H1 (cell line): ENCODE results near the gene PBX3. TPM values are rescaled to one million over a fixed set of nuclear protein-coding genes. Genes with fewer than 3 reads are reported as not detected.

Source experiments
- CBX8 ChIP-seq: fragments of 300-800, 300-1000 bp; sonication (generic); IDR thresholded peaks from 2 replicates; pipeline ENCODE4 v1.7.1; 2016; ENCODE audit warnings: low read depth, low read length, borderline replicate concordance
- CHD1 ChIP-seq: IDR thresholded peaks from 2 replicates; pipeline ENCODE4 v1.6.1; 2012; ENCODE audit warnings: low read depth, low read length, improper control_type of control experiment
- RBBP5 ChIP-seq: IDR thresholded peaks from 2 replicates; pipeline ENCODE4 v1.7.1; 2012; ENCODE audit warnings: low read depth, mild to moderate bottlenecking, inconsistent platforms, low read length, moderate library complexity, borderline replicate concordance
- TAF7 ChIP-seq: optimal IDR thresholded peaks from 2 replicates; pipeline ENCODE3; 2011; ENCODE audit warnings: low read depth, mild to moderate bottlenecking, inconsistent platforms, low read length, moderate library complexity, borderline replicate concordance
- polyA plus RNA-seq, 7 experiments: library from polyadenylated mRNA; depleted of rRNA in 3 of 7; stranded (reverse) in 5 of 7; unstranded in 2 of 7; fragments of >200 nt in 5 of 7; fragments of 200-250 nt in 2 of 7; gene quantifications; 1 replicate in 5 of 7; 2 replicates in 1 of 7; 4 replicates in 1 of 7; pipeline versions ENCODE4 v1.2.1 to v1.2.3, GENCODE V29; 2011 to 2013; ENCODE audit warnings: missing spikeins in 2 of 7, mixed read lengths in 2 of 7
- total RNA-seq: library from RNA; stranded (reverse); fragmentation: NEBNext Ultra II Directional; extraction: Animal tissue kit (Norgen Biotek cat#: 25700); gene quantifications from 2 replicates; pipeline ENCODE4 v1.2.1, GENCODE V29; 2021
- TF ChIP-seq, protein P1 (sequence below): fragments of 300-600 bp; sonication (generic); IDR thresholded peaks from 2 replicates; pipeline ENCODE4 v1.7.1; 2012; ENCODE audit warnings: low read length, moderate library complexity, mild to moderate bottlenecking, inconsistent platforms; ENCODE audit not compliant: insufficient replicate concordance

Gene PBX3
- total and polyA plus RNA-seq, 2 of the 8 experiments (the other 6 are each of a cell fraction or from before 2014, with no cell fraction given) = 22.7 to 44.3 TPM

DNA sequence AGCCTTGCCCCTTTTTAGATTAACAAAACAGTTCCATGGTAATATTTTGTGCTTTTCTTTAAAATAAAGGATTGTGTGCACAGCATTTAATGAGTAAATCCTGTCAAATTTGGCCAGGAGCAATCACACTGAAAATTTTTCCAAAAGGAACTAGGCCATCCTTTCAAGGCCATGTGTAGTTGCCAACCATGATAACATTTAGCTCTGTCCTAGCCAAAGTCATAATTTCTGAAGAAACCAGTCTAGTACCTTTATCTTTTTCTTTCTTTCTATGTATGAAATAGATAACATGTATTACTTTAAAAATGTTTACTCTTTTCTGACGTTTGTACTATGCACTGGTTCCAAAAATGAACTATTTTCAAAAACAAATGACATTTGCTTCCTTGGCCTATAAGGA, 143.7 kb downstream of the PBX3 start (continued):
- TF ChIP-seq, protein P1, sequence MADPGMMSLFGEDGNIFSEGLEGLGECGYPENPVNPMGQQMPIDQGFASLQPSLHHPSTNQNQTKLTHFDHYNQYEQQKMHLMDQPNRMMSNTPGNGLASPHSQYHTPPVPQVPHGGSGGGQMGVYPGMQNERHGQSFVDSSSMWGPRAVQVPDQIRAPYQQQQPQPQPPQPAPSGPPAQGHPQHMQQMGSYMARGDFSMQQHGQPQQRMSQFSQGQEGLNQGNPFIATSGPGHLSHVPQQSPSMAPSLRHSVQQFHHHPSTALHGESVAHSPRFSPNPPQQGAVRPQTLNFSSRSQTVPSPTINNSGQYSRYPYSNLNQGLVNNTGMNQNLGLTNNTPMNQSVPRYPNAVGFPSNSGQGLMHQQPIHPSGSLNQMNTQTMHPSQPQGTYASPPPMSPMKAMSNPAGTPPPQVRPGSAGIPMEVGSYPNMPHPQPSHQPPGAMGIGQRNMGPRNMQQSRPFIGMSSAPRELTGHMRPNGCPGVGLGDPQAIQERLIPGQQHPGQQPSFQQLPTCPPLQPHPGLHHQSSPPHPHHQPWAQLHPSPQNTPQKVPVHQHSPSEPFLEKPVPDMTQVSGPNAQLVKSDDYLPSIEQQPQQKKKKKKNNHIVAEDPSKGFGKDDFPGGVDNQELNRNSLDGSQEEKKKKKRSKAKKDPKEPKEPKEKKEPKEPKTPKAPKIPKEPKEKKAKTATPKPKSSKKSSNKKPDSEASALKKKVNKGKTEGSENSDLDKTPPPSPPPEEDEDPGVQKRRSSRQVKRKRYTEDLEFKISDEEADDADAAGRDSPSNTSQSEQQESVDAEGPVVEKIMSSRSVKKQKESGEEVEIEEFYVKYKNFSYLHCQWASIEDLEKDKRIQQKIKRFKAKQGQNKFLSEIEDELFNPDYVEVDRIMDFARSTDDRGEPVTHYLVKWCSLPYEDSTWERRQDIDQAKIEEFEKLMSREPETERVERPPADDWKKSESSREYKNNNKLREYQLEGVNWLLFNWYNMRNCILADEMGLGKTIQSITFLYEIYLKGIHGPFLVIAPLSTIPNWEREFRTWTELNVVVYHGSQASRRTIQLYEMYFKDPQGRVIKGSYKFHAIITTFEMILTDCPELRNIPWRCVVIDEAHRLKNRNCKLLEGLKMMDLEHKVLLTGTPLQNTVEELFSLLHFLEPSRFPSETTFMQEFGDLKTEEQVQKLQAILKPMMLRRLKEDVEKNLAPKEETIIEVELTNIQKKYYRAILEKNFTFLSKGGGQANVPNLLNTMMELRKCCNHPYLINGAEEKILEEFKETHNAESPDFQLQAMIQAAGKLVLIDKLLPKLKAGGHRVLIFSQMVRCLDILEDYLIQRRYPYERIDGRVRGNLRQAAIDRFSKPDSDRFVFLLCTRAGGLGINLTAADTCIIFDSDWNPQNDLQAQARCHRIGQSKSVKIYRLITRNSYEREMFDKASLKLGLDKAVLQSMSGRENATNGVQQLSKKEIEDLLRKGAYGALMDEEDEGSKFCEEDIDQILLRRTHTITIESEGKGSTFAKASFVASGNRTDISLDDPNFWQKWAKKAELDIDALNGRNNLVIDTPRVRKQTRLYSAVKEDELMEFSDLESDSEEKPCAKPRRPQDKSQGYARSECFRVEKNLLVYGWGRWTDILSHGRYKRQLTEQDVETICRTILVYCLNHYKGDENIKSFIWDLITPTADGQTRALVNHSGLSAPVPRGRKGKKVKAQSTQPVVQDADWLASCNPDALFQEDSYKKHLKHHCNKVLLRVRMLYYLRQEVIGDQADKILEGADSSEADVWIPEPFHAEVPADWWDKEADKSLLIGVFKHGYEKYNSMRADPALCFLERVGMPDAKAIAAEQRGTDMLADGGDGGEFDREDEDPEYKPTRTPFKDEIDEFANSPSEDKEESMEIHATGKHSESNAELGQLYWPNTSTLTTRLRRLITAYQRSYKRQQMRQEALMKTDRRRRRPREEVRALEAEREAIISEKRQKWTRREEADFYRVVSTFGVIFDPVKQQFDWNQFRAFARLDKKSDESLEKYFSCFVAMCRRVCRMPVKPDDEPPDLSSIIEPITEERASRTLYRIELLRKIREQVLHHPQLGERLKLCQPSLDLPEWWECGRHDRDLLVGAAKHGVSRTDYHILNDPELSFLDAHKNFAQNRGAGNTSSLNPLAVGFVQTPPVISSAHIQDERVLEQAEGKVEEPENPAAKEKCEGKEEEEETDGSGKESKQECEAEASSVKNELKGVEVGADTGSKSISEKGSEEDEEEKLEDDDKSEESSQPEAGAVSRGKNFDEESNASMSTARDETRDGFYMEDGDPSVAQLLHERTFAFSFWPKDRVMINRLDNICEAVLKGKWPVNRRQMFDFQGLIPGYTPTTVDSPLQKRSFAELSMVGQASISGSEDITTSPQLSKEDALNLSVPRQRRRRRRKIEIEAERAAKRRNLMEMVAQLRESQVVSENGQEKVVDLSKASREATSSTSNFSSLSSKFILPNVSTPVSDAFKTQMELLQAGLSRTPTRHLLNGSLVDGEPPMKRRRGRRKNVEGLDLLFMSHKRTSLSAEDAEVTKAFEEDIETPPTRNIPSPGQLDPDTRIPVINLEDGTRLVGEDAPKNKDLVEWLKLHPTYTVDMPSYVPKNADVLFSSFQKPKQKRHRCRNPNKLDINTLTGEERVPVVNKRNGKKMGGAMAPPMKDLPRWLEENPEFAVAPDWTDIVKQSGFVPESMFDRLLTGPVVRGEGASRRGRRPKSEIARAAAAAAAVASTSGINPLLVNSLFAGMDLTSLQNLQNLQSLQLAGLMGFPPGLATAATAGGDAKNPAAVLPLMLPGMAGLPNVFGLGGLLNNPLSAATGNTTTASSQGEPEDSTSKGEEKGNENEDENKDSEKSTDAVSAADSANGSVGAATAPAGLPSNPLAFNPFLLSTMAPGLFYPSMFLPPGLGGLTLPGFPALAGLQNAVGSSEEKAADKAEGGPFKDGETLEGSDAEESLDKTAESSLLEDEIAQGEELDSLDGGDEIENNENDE = no peak
- TF ChIP-seq TAF7 (no peak), CHD1 (no peak), CBX8 (no peak), RBBP5 (no peak)
- TF ChIP-seq, all 59 proteins: peak for 0
